Endothelial cell of umbilical vein (primary cell): ENCODE measurements around the gene RELL1.

ENCODE experiments used
- CTCF ChIP-seq, 2 donors: IDR thresholded peaks; 1 replicate in 1 of 2; 2 replicates in 1 of 2; pipeline ENCODE4 v1.5.1; 2011; ENCODE audit warnings: low read length in 2 of 2, mild to moderate bottlenecking in 2 of 2, moderate library complexity in 2 of 2, control low read depth in 1 of 2, inconsistent platforms in 1 of 2, low read depth in 1 of 2; ENCODE audit not compliant: insufficient read depth in 1 of 2; ENCODE audit errors: extremely low read depth in 1 of 2
- EZH2 ChIP-seq: IDR thresholded peaks from 2 replicates; pipeline ENCODE4 v1.6.1; 2012; ENCODE audit warnings: borderline replicate concordance, low read depth, mild to moderate bottlenecking, moderate library complexity, low read length, inconsistent platforms; ENCODE audit not compliant: severe bottlenecking
- GATA2 ChIP-seq: IDR thresholded peaks from 2 replicates; pipeline ENCODE4 v1.7.0; 2011; ENCODE audit warnings: low read depth, mild to moderate bottlenecking, moderate library complexity, mixed read lengths, low read length; ENCODE audit not compliant: insufficient read length, insufficient read depth
- MYC ChIP-seq: IDR thresholded peaks from one replicate; pipeline ENCODE4 v1.6.1; 2011; ENCODE audit warnings: mild to moderate bottlenecking, low read depth, low read length
- POLR2A ChIP-seq: IDR thresholded peaks from 2 replicates; pipeline ENCODE4 v1.6.1; 2012; ENCODE audit warnings: low read depth, mild to moderate bottlenecking, control low read depth, low read length
- POLR2AphosphoS5 ChIP-seq: IDR thresholded peaks from 2 replicates; pipeline ENCODE4 v1.6.1; 2012; ENCODE audit warnings: low read depth, mild to moderate bottlenecking, control low read depth, low read length, moderate library complexity; ENCODE audit not compliant: insufficient read depth

DNA sequence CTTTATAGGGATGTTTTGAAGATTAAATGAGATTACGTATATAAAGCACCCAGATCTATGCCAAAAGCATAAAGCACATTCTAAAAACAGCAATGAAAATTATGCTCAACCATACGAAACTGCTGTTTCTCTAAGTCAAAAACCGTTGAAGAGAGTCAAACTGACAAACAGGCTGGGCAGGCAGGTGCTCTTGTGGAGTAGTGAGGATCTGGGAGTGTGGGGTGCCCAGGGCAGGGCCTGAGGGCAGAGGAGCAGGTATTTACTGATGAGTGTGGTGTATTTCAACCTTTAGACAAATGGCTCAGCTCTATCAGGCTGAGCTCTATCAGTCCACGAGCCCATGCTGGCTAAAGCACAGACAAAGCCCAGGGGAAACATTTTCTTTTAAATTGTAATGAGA is 40.4 kb downstream of the RELL1 start:
- TF ChIP-seq POLR2A (no peak), POLR2AphosphoS5 (no peak), CTCF (IDR thresholded peaks at IDR 0.05; ENCODE audit: extremely low read depth in 1 of 2, insufficient read depth in 1 of 2, low read depth in 1 of 2, low read length in 2 of 2) (no peak), EZH2 (no peak), GATA2 (no peak), MYC (no peak)
